Stomach (tissue), 4 donors: ENCODE results near the gene NOTO.

Source experiments
- CTCF ChIP-seq, 7 experiments: fragments of 450-650 bp in 4 of 7; fragments of 200-600 bp in 3 of 7; sonication (generic) in 3 of 7; IDR thresholded peaks; one replicate each; pipeline ENCODE4 v1.5.1; 2016 to 2019; ENCODE audit warnings: antibody characterized with exemption in 7 of 7, control low read depth in 2 of 7, mild to moderate bottlenecking in 1 of 7
- EP300 ChIP-seq: sonication (generic); formaldehyde crosslinking; IDR thresholded peaks from one replicate; pipeline ENCODE4 v1.6.1; 2017; ENCODE audit warnings: antibody characterized with exemption
- POLR2A ChIP-seq, 4 donors: fragments of 450-650 bp; IDR thresholded peaks; one replicate each; pipeline ENCODE4 v1.6.1; 2016; ENCODE audit warnings: antibody characterized with exemption in 4 of 4, control low read depth in 2 of 4, mild to moderate bottlenecking in 1 of 4, moderate library complexity in 1 of 4

GRCh38 chr2:73257425-73258125 is 55.2 kb downstream of the NOTO start:
- no peak for TF ChIP-seq CTCF (IDR thresholded peaks at IDR 0.05)
- TF ChIP-seq POLR2A (IDR thresholded peaks at IDR 0.05): no peak
- TF ChIP-seq EP300: no peak
